ENCODE results near the gene FSTL5. TPM values are rescaled to one million over a fixed set of nuclear protein-coding genes. Genes with fewer than 3 reads are reported as not detected.

The FSTL5 gene
- total and polyA plus RNA-seq, 2 experiments from 2014 or later: 0.29 to 0.57 TPM

DNA sequence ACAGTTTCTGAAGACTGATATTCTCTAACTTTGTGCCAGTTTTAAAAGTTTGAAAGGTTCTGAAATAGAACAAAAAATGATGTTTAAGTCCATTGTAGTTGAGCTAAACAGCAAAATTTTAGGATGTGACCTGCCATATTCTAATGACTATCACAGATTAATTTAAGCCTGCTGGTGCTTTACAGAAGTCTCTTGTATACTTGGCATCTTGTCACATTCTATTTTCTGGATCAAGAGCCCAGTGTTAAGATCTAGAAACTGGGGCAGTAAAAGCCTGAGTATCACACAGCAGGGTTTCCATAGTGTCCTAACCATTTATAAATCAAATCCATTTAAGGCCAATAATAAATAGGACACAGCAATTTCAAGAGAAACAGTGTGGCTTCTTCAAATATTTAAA lies 12.4 kb downstream of the FSTL5 start:
- Histone ChIP-seq H3K79me2 (no peaks in the 10 kb centered on the region), H3K4me2 (no peak overlapping the region), H3K9me3 (ENCODE audit: low read depth) (no peaks in the 10 kb centered on the region), H3K36me3 (replicated peaks; ENCODE audit: insufficient read depth, low read depth) (no peaks in the 10 kb centered on the region), H3K27me3 (no peaks in the 10 kb centered on the region), H4K20me1 (ENCODE audit: insufficient read depth, poor library complexity, severe bottlenecking) (no peaks in the 10 kb centered on the region), H3K27ac (no peak overlapping the region), H3K9me2 (replicated peaks; ENCODE audit: insufficient read depth) (no peaks in the 10 kb centered on the region), H2AFZ (no peak overlapping the region), H3K4me3 (no peak overlapping the region), H3K4me1 (ENCODE audit: insufficient read depth) (no peaks in the 10 kb centered on the region)
- no peak for DNase-seq (ENCODE audit: low spot score)
- TF ChIP-seq EZH2 (IDR thresholded peaks at IDR 0.05; ENCODE audit: borderline replicate concordance) (no peak), CTCF (IDR thresholded peaks at IDR 0.05; ENCODE audit: poor library complexity) (no peak), EZH2phosphoT487 (IDR thresholded peaks at IDR 0.05; ENCODE audit: low read depth, severe bottlenecking, unreplicated experiment) (no peak)

DNA sequence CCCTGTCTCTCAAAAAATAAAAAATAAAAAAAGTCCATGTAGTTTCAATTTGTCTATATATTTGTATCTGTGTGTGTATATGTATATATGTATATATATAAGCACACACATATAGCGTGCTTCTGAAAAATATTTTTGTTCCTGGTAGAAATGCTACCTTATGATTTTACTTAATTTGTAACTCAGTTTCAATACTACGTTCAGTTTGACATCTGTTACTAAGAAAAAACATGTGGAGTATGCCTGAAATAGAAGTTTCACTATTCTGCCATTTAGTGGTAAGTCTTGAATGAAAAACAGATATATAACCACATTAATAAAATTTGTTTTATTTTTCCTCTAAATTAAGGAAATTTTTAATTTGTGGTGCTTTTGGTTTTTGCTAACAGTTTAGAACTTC lies 14.2 kb downstream of the FSTL5 start:
- H4K20me1 ChIP-seq (ENCODE audit: insufficient read depth, poor library complexity, severe bottlenecking): no peaks in the 10 kb centered on the region
- 84% methylated on average over 2 of the region's 2 CpGs for WGBS (ENCODE audit: low lambda C conversion rate, missing lambda C conversion rate)
- no peak overlapping the region for H2AFZ ChIP-seq
- H3K4me2 ChIP-seq: no peak overlapping the region
- no peaks in the 10 kb centered on the region for H3K4me1 ChIP-seq (ENCODE audit: insufficient read depth)
- H3K36me3 ChIP-seq (replicated peaks; ENCODE audit: insufficient read depth, low read depth): no peaks in the 10 kb centered on the region
- H3K4me3 ChIP-seq: no peak overlapping the region
- H3K9me3 ChIP-seq (ENCODE audit: low read depth): no peaks in the 10 kb centered on the region
- no peak for DNase-seq (ENCODE audit: low spot score)
- no peaks in the 10 kb centered on the region for H3K79me2 ChIP-seq
- no peaks in the 10 kb centered on the region for H3K27me3 ChIP-seq
- H3K27ac ChIP-seq: no peak overlapping the region
- no peaks in the 10 kb centered on the region for H3K9me2 ChIP-seq (replicated peaks; ENCODE audit: insufficient read depth)
- TF ChIP-seq CTCF (IDR thresholded peaks at IDR 0.05; ENCODE audit: poor library complexity) (no peak), EZH2 (IDR thresholded peaks at IDR 0.05; ENCODE audit: borderline replicate concordance) (no peak), EZH2phosphoT487 (IDR thresholded peaks at IDR 0.05; ENCODE audit: low read depth, severe bottlenecking, unreplicated experiment) (no peak)

DNA sequence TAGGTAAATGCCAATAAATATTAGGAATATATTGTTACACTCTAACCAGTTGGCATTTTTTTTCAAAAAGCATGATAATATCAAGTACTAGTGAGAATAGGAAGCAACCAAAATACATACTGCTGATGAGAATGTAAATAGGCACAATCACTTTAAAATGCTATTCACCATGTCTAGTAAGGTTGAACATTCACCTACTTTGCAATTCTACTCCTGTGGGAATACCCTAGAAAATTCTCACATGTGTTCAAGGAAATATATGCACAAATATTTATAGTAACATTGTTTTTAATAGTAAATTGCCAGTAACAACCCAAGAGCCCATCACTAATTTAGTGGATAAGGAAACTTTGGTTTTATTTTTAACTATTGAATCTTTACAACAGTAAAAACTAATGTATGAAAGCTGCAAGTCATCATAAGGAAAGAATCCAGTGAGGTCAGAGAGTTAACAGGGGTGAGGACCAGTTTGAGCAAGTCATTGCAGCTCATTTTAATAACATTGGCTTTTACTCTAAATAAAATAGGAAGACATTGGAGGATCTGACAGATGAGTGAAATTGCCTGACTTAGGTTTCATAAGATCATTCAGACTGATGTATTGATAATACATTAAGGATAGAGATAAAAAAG lies 23.6 kb downstream of the FSTL5 start:
- H3K36me3 ChIP-seq (replicated peaks; ENCODE audit: insufficient read depth, low read depth): no peaks in the 10 kb centered on the region
- H3K4me1 ChIP-seq (ENCODE audit: insufficient read depth): no peaks in the 10 kb centered on the region
- H3K27me3 ChIP-seq: no peaks in the 10 kb centered on the region
- no peak for DNase-seq (ENCODE audit: low spot score)
- no peak overlapping the region for H2AFZ ChIP-seq
- TF ChIP-seq CTCF (IDR thresholded peaks at IDR 0.05; ENCODE audit: poor library complexity): no peak
- TF ChIP-seq EZH2phosphoT487 (IDR thresholded peaks at IDR 0.05; ENCODE audit: low read depth, severe bottlenecking, unreplicated experiment): no peak
- no peak for TF ChIP-seq EZH2 (IDR thresholded peaks at IDR 0.05; ENCODE audit: borderline replicate concordance)
- no peak overlapping the region for H3K27ac ChIP-seq
- H3K4me3 ChIP-seq: no peak overlapping the region
- H4K20me1 ChIP-seq (ENCODE audit: insufficient read depth, poor library complexity, severe bottlenecking): no peaks in the 10 kb centered on the region
- H3K9me3 ChIP-seq (ENCODE audit: low read depth): no peaks in the 10 kb centered on the region
- no peaks in the 10 kb centered on the region for H3K9me2 ChIP-seq (replicated peaks; ENCODE audit: insufficient read depth)
- H3K79me2 ChIP-seq: no peaks in the 10 kb centered on the region
- H3K4me2 ChIP-seq: no peak overlapping the region

- Histone ChIP-seq H3K4me1 (ENCODE audit: insufficient read depth) (no peaks in the 10 kb centered on the region), H3K36me3 (replicated peaks; ENCODE audit: insufficient read depth, low read depth) (no peaks in the 10 kb centered on the region), H2AFZ (no peak overlapping the region), H3K4me3 (no peak overlapping the region), H3K9me2 (replicated peaks; ENCODE audit: insufficient read depth) (no peaks in the 10 kb centered on the region), H3K9me3 (ENCODE audit: low read depth) (no peaks in the 10 kb centered on the region), H3K27ac (no peak overlapping the region), H3K79me2 (no peaks in the 10 kb centered on the region), H3K27me3 (no peaks in the 10 kb centered on the region), H3K4me2 (no peak overlapping the region), H4K20me1 (ENCODE audit: insufficient read depth, poor library complexity, severe bottlenecking) (no peaks in the 10 kb centered on the region)
- DNase-seq (ENCODE audit: low spot score): no peak
- 78% methylated on average over 2 of the region's 2 CpGs for WGBS (ENCODE audit: low lambda C conversion rate, missing lambda C conversion rate)
- TF ChIP-seq CTCF (IDR thresholded peaks at IDR 0.05; ENCODE audit: poor library complexity) (no peak), EZH2phosphoT487 (IDR thresholded peaks at IDR 0.05; ENCODE audit: low read depth, severe bottlenecking, unreplicated experiment) (no peak), EZH2 (IDR thresholded peaks at IDR 0.05; ENCODE audit: borderline replicate concordance) (no peak)
Observed at GRCh38 chr4:162139412-162139811, 24.4 kb downstream of the FSTL5 start.

Data from hepatocyte (in vitro differentiated cells).